SKM-1 (cell line): ENCODE results near the gene COL8A2.

ENCODE experiments used
- DNase-seq: peaks from one replicate; lab custom pipeline; 2025; ENCODE audit not compliant: unreplicated experiment; lab: John Stamatoyannopoulos, UW

COL8A2 gene

DNA sequence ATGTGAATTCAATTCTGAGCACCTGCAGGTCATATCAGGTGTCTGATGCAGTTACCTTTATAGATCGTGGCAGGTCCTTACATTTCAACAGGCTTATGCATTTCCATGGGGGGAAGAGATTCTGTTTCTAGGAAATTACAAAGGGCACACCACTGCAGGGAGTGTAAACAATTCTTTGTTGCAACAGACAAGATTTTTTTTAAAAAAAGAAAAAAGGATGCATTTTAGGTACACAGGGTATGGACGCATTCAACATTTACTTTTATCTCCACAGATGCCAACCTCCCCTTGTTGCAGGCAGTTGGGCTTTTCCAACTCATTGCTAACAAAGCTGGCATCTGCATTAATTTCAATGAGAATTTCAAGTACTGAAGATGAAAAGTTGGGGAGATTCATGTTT, 54.7 kb downstream of the COL8A2 start:
- DNase-seq: no peak

GRCh38 chr1:36068866-36069265, 56.2 kb downstream of the COL8A2 start:
- no peak for DNase-seq

DNA sequence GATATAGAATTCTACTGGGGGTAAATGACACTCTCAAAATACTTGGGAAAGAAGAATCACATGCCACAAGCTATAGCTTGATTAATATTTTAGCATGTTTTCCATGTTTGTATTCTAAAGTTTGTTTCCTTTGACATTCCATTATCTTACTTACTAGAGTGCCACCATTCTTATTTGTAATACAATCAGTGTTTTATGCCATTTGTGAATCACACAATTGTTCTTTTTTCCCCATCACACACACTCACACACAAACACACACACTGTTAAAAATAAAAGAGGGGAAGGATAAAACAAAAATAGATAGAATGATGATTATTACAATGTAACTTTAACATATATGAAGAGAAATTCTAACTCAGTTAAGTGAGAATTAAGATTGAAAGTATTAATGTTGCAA, 57.2 kb downstream of the COL8A2 start:
- DNase-seq: no peak

GRCh38 chr1:36062315-36062714, 62.7 kb downstream of the COL8A2 start:
- DNase-seq: no peak

GRCh38 chr1:36055706-36056105, 69.3 kb downstream of the COL8A2 start:
- DNase-seq: no peak

DNA sequence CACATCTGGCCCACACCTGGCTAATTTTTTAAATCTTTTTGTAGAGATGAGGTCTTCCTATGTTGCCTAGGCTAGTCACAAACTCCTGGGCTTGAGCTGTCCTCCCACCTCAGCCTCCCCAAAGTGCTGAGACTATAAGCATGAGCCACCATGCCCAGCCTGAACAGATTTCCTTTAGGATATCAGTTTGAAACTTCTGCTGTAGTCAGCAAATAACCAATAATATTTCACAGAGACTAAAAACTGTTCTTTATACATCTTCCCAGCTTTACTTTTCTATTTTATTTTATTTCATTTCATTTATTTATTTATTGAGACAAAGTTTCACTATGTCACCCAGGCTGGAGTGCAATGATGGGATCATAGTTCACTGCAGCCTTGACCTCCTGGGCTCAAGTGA, 71.0 kb downstream of the COL8A2 start:
- DNase-seq: no peak

DNA sequence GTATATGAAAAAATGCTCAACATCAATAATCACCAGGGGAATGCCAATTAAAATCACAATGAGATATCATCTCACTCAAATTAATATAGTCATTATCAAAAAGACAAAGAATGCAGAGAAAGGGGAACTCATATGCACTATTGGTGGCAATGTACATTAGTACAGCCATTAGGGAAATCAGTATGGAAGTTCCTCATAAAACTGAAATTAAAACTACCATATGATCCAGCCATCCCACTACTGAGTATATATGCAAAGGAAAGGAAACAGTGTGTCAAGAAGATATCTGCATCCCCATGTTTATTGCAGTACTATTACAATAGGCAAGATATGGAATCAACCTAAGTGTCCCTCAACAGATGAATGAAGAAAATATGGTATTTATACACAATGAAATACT, 73.2 kb downstream of the COL8A2 start:
- no peak for DNase-seq
